Rectal smooth muscle tissue (tissue), 1 donor: ENCODE results near the gene TMC7.
A peak's percentile ranks its signal among the peaks of the same experiment; 100 is the strongest.

ENCODE experiments used
- H3K27ac ChIP-seq: one replicate; pipeline ENCODE4 v1.7.0; 2013; ENCODE audit warnings: low read depth, low read length, inconsistent platforms
- H3K27me3 ChIP-seq: one replicate; pipeline ENCODE4 v1.7.0; 2013; ENCODE audit warnings: low read length; ENCODE audit not compliant: control insufficient read depth, insufficient read depth
- H3K36me3 ChIP-seq: one replicate; pipeline ENCODE4 v1.7.0; 2013; ENCODE audit warnings: low read length; ENCODE audit not compliant: control insufficient read depth, insufficient read depth
- H3K4me1 ChIP-seq: one replicate; pipeline ENCODE4 v1.7.0; 2013; ENCODE audit warnings: low read length; ENCODE audit not compliant: control insufficient read depth, insufficient read depth
- H3K4me3 ChIP-seq: one replicate; pipeline ENCODE4 v1.7.0; 2013; ENCODE audit warnings: low read length
- H3K9ac ChIP-seq: one replicate; pipeline ENCODE4 v1.7.0; 2013; ENCODE audit warnings: low read length

The TMC7 gene

GRCh38 chr16:18983565-18984434, at the start of gene TMC7:
Gene TMC7 (plus strand): TSS chr16:18983934. CDS start chr16:18984064, 130 bp downstream.
- peak within 1 kb of the TSS; percentile 38 for H3K9ac ChIP-seq
- peak within 1 kb of the TSS; percentile 63 for H3K4me3 ChIP-seq
- no peaks in the 10 kb centered on the region for H3K27me3 ChIP-seq
- H3K36me3 ChIP-seq: no peaks in the 10 kb centered on the region
- H3K27ac ChIP-seq: no peak within 1 kb of the TSS
- H3K4me1 ChIP-seq: no peaks in the 10 kb centered on the region

GRCh38 chr16:18936727-18937340, 46.9 kb upstream of the TMC7 start:
- H3K27me3 ChIP-seq: no peaks in the 10 kb centered on the region
- H3K9ac ChIP-seq: no peak overlapping the region
- H3K4me1 ChIP-seq: no peaks in the 10 kb centered on the region
- H3K36me3 ChIP-seq: no peaks in the 10 kb centered on the region
- no peak overlapping the region for H3K27ac ChIP-seq
- H3K4me3 ChIP-seq: no peak overlapping the region

GRCh38 chr16:18937390-18937789, 46.3 kb upstream of the TMC7 start:
- Histone ChIP-seq H3K27me3 (no peaks in the 10 kb centered on the region), H3K9ac (no peak overlapping the region), H3K4me1 (no peaks in the 10 kb centered on the region), H3K4me3 (no peak overlapping the region), H3K36me3 (no peaks in the 10 kb centered on the region), H3K27ac (no peak overlapping the region)

GRCh38 chr16:18938986-18939385, 44.7 kb upstream of the TMC7 start:
- H3K4me1 ChIP-seq: no peaks in the 10 kb centered on the region
- no peak overlapping the region for H3K27ac ChIP-seq
- H3K36me3 ChIP-seq: no peaks in the 10 kb centered on the region
- no peak overlapping the region for H3K4me3 ChIP-seq
- no peak overlapping the region for H3K9ac ChIP-seq
- H3K27me3 ChIP-seq: no peaks in the 10 kb centered on the region

- Histone ChIP-seq H3K4me3 (no peak overlapping the region), H3K27me3 (no peaks in the 10 kb centered on the region), H3K4me1 (no peaks in the 10 kb centered on the region), H3K9ac (no peak overlapping the region), H3K36me3 (no peaks in the 10 kb centered on the region), H3K27ac (no peak overlapping the region)
Measured at GRCh38 chr16:18941471-18941870, 42.3 kb upstream of the TMC7 start.

- Histone ChIP-seq H3K4me3 (no peak overlapping the region), H3K27me3 (no peaks in the 10 kb centered on the region), H3K27ac (no peak overlapping the region)
Measured at GRCh38 chr16:18942061-18942460, 41.7 kb upstream of the TMC7 start.

GRCh38 chr16:18943414-18943813, 40.3 kb upstream of the TMC7 start:
- H3K36me3 ChIP-seq: no peaks in the 10 kb centered on the region
- H3K27me3 ChIP-seq: no peaks in the 10 kb centered on the region

More at GRCh38 chr16:18942061-18942460, 41.7 kb upstream of the TMC7 start:
- Histone ChIP-seq H3K9ac (no peak overlapping the region), H3K36me3 (no peaks in the 10 kb centered on the region), H3K4me1 (no peaks in the 10 kb centered on the region)

GRCh38 chr16:18945233-18945632, 38.5 kb upstream of the TMC7 start:
- no peaks in the 10 kb centered on the region for H3K36me3 ChIP-seq
- H3K27ac ChIP-seq: no peak overlapping the region
- no peaks in the 10 kb centered on the region for H3K4me1 ChIP-seq
- no peak overlapping the region for H3K4me3 ChIP-seq
- H3K27me3 ChIP-seq: no peaks in the 10 kb centered on the region
- H3K9ac ChIP-seq: no peak overlapping the region

More at GRCh38 chr16:18943414-18943813, 40.3 kb upstream of the TMC7 start:
- Histone ChIP-seq H3K27ac (no peak overlapping the region), H3K9ac (no peak overlapping the region), H3K4me1 (no peaks in the 10 kb centered on the region), H3K4me3 (no peak overlapping the region)

- no peaks in the 10 kb centered on the region for H3K36me3 ChIP-seq
- H3K27ac ChIP-seq: no peak overlapping the region
- H3K4me1 ChIP-seq: no peaks in the 10 kb centered on the region
- no peak overlapping the region for H3K4me3 ChIP-seq
- no peaks in the 10 kb centered on the region for H3K27me3 ChIP-seq
- no peak overlapping the region for H3K9ac ChIP-seq
Measured at GRCh38 chr16:18948372-18949020, 35.2 kb upstream of the TMC7 start.

GRCh38 chr16:18950469-18951185, 33.1 kb upstream of the TMC7 start:
- Histone ChIP-seq H3K4me3 (no peak overlapping the region), H3K36me3 (no peaks in the 10 kb centered on the region), H3K9ac (no peak overlapping the region), H3K27me3 (no peaks in the 10 kb centered on the region), H3K4me1 (no peaks in the 10 kb centered on the region), H3K27ac (no peak overlapping the region)

- no peaks in the 10 kb centered on the region for H3K4me1 ChIP-seq
Measured at GRCh38 chr16:18953547-18953946, 30.2 kb upstream of the TMC7 start.

More at GRCh38 chr16:18953547-18953946, 30.2 kb upstream of the TMC7 start:
- Histone ChIP-seq H3K27ac (no peak overlapping the region), H3K9ac (no peak overlapping the region), H3K36me3 (no peaks in the 10 kb centered on the region), H3K4me3 (no peak overlapping the region), H3K27me3 (no peaks in the 10 kb centered on the region)
